Right atrium auricular region (tissue), 2 donors: ENCODE results near the gene TTC28. TPM values are rescaled to one million over a fixed set of nuclear protein-coding genes. Genes with fewer than 3 reads are reported as not detected.

Experiments used
- DNase-seq: peaks from one replicate; pipeline ENCODE4 v3.0.0-alpha.2; 2019; ENCODE audit warnings: low spot score
- H3K27ac ChIP-seq, 2 donors: fragments of 200-600 bp; sonication (generic); 1 replicate in 1 of 2; 2 replicates in 1 of 2; pipeline ENCODE4 v1.5.1; 2016 to 2019
- H3K27me3 ChIP-seq, 2 donors: fragments of 200-600 bp; sonication (generic); one replicate each; pipeline versions ENCODE4 v1.5.1 to v1.6.0; 2017 to 2019
- H3K36me3 ChIP-seq: fragments of 200-600 bp; sonication (generic); one replicate; pipeline ENCODE4 v1.5.1; 2016
- H3K4me1 ChIP-seq, 2 donors: fragments of 200-600 bp; sonication (generic); one replicate each; pipeline versions ENCODE4 v1.5.1 to v1.6.0; 2017 to 2019
- H3K4me3 ChIP-seq, 2 donors: fragments of 200-600 bp; sonication (generic); 1 replicate in 1 of 2; 2 replicates in 1 of 2; pipeline ENCODE4 v1.5.1; 2017 to 2019; ENCODE audit warnings: mild to moderate bottlenecking in 1 of 2, moderate library complexity in 1 of 2
- H3K9me3 ChIP-seq, 2 donors: fragments of 200-600 bp; sonication (generic); one replicate each; pipeline ENCODE4 v1.5.1; 2019
- total RNA-seq, 2 donors: library from RNA; depleted of rRNA; stranded (reverse); fragments of >200 nt; gene quantifications; one replicate each; pipeline ENCODE4 v1.1.0, GENCODE V29; 2016
- TF ChIP-seq, protein P1 (sequence below), 2 donors: fragments of 200-600 bp; sonication (generic); IDR thresholded peaks; one replicate each; pipeline ENCODE4 v1.5.1; 2019; ENCODE audit warnings: antibody characterized with exemption in 2 of 2

TTC28 gene
- total RNA-seq, 2 donors from 2014 or later: 22.1 to 22.3 TPM

DNA sequence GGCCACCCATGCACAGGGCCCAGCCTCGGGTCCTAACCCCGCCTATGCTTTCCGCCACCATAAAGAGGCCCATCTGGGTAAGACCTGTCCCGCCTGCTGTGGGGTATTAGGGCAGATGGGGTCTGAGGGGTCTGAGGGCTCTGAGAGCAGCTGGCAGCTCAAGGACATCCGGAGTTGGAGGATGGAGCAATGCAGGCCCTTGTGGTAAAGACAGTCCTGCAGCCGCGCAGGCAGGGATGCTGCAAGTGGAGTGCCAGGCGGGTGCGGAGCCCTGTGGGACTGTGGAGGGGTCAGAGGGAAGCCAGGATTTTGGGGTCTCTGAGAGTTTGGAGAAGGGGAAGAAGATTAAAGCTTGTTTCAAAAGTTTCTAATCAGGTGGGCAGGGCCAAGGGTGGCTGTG, 679.3 kb downstream of the TTC28 start:
- peaks cover 9% of the 10 kb centered on the region for H3K36me3 ChIP-seq
- DNase-seq: no peak

DNA sequence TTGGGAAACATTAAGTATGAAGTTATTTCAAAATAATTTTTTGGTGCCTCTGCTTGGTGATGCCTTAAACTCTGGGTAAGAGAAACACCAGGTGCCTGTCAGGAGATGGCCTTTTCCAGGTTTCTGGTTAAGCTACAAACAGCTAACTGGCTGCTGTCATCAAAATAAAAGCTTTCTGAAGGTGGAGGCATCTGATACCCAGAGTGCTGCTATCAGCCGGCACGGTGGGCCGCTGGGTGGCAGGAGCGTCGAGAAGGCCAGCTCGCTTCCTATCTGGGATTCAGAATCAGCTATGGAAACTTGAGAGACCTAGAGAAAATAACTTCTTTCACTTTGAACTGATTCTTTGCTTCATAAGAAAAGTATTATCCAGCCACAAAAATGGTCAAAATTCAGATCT, 679.8 kb downstream of the TTC28 start:
- TF ChIP-seq, protein P1, sequence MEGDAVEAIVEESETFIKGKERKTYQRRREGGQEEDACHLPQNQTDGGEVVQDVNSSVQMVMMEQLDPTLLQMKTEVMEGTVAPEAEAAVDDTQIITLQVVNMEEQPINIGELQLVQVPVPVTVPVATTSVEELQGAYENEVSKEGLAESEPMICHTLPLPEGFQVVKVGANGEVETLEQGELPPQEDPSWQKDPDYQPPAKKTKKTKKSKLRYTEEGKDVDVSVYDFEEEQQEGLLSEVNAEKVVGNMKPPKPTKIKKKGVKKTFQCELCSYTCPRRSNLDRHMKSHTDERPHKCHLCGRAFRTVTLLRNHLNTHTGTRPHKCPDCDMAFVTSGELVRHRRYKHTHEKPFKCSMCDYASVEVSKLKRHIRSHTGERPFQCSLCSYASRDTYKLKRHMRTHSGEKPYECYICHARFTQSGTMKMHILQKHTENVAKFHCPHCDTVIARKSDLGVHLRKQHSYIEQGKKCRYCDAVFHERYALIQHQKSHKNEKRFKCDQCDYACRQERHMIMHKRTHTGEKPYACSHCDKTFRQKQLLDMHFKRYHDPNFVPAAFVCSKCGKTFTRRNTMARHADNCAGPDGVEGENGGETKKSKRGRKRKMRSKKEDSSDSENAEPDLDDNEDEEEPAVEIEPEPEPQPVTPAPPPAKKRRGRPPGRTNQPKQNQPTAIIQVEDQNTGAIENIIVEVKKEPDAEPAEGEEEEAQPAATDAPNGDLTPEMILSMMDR (IDR thresholded peaks at IDR 0.05): no peak
- DNase-seq: no peak
- no peak overlapping the region for H3K27ac ChIP-seq

More for the DNA sequence above, 679.3 kb downstream of the TTC28 start:
- Histone ChIP-seq H3K4me3 (no peak overlapping the region), H3K4me1 (peaks cover 0 to 22% of the 10 kb centered on the region in 2 donors), H3K9me3 (no peaks in the 10 kb centered on the region), H3K27me3 (no peaks in the 10 kb centered on the region), H3K27ac (no peak overlapping the region)
- TF ChIP-seq, protein P1 (IDR thresholded peaks at IDR 0.05): no peak

DNA sequence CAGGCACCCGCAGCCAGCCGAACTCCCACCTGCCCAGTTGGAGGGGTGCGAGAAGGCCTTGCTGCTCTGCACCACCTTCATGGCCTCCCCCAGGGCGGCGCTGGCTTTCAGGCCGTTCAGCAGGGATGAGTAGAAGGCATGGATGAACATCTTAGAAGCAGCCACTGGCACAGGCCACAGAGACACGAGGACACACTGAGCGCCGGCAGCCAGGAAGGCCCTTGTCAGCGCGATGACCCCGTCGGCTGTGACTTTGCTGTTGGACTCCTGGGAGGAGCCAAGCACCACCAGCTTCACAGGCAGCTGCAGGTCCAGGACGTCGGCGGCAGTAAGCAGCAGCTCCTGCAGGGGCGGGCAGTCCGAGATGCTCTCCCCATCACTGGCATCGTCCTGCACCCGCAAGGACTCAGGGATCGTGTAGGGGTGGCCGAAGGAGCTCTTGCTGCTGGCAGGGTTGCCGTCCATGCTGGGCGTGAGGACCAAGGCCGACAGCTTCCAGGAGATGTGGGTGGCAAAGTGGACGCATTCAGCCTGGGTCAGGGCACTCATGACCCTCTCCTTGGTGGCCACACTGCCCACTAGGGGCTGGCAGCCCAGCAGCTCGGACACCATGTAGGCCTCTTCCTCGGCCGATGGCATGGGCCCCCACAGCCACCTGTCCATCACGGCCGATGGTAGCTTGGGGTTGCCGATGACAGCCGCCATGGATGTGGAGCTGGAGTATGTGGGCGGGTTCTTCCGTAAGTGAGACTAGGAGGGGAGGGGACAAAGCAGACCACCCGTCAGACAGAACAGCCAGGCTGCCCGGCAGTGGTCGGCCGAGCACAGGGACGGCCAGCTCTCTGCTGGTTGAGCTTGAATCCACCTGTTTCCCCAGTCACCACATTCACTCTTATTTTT, 680.9 kb downstream of the TTC28 start:
- no peak for DNase-seq
- TF ChIP-seq, protein P1 (IDR thresholded peaks at IDR 0.05): no peak
- Histone ChIP-seq H3K4me1 (peaks cover 0 to 10% of the 10 kb centered on the region in 2 donors), H3K36me3 (peaks cover 16% of the 10 kb centered on the region), H3K27ac (no peak overlapping the region), H3K27me3 (no peaks in the 10 kb centered on the region), H3K9me3 (no peaks in the 10 kb centered on the region), H3K4me3 (no peak overlapping the region)

More for the DNA sequence above, 679.8 kb downstream of the TTC28 start:
- H3K36me3 ChIP-seq: peaks cover 14% of the 10 kb centered on the region
- no peaks in the 10 kb centered on the region for H3K9me3 ChIP-seq
- no peaks in the 10 kb centered on the region for H3K27me3 ChIP-seq
- peaks cover 0 to 17% of the 10 kb centered on the region in 2 donors for H3K4me1 ChIP-seq
- H3K4me3 ChIP-seq: no peak overlapping the region

DNA sequence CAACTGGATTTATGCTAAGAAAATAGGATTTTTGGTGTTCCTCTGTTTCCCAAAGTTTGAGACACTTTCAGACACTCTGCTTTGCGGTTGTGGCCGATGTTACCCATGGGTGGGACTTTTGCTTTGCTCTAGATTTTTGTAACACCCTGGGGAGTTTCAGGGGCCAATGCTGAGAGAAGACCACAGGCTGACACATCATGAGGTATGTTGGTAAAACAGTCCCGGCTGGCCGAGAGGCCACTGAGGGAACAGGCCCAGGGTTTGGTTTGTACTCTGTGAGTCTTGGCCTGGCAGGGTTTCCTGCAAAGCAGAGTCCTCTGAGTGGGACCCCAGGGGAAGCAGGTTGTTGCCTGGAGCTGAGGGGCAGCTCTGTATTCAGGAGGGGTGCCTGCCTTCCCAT, 682.1 kb downstream of the TTC28 start:
- H3K4me3 ChIP-seq: no peak overlapping the region
- H3K36me3 ChIP-seq: peaks cover 16% of the 10 kb centered on the region
- H3K9me3 ChIP-seq: no peaks in the 10 kb centered on the region
- TF ChIP-seq, protein P1 (IDR thresholded peaks at IDR 0.05): no peak
- no peaks in the 10 kb centered on the region for H3K4me1 ChIP-seq
- H3K27me3 ChIP-seq: no peaks in the 10 kb centered on the region
- no peak overlapping the region for H3K27ac ChIP-seq
- DNase-seq: no peak

DNA sequence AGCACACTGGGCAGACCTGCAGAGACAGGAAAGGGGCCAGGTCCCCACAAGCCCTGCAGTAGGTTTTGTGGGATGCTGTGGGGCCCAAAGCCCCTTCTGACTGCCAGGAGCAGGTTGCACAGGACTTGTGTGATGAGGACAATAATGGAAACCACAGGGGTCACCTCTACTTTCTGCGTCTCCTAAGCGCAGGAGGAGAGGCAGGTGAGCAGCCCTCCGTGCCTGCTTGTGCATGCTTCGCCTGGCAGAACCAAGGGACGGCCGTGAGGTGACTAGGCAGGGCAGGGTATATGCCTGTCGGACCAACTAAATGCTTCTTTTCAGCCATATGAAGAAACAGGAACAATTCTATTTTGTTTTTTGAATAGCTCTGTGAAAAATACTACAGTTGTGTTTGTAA, 682.7 kb downstream of the TTC28 start:
- TF ChIP-seq, protein P1 (IDR thresholded peaks at IDR 0.05): no peak
- peaks cover 21% of the 10 kb centered on the region for H3K36me3 ChIP-seq

More for the DNA sequence above, 682.7 kb downstream of the TTC28 start:
- Histone ChIP-seq H3K4me1 (no peaks in the 10 kb centered on the region), H3K27ac (no peak overlapping the region), H3K9me3 (no peaks in the 10 kb centered on the region), H3K4me3 (no peak overlapping the region), H3K27me3 (no peaks in the 10 kb centered on the region)
- DNase-seq: no peak
